Right cardiac atrium (tissue), 5 donors: ENCODE measurements around the gene AGMO. TPM values are rescaled to one million over a fixed set of nuclear protein-coding genes. Genes with fewer than 3 reads are reported as not detected.

Experiments used
- ATAC-seq, 2 donors: fragments of 200-7000 bp; cut with Tn5 transposase; one replicate each; pipeline versions ENCODE4 v1.8.0 to v1.9.1; 2020; ENCODE audit warnings: moderate library complexity in 2 of 2, mild to moderate bottlenecking in 1 of 2
- DNase-seq, 3 donors: peaks; one replicate each; pipeline ENCODE4 v3.0.0-alpha.2; 2020
- H3K27ac ChIP-seq: one replicate; pipeline ENCODE4 v1.5.1; 2013; ENCODE audit warnings: mild to moderate bottlenecking, low read length, control low read depth, moderate library complexity
- H3K27me3 ChIP-seq: one replicate; pipeline ENCODE4 v1.6.1; 2013; ENCODE audit not compliant: control insufficient read depth, insufficient read depth
- H3K4me1 ChIP-seq: one replicate; pipeline ENCODE4 v1.6.1; 2013; ENCODE audit warnings: low read length; ENCODE audit not compliant: control insufficient read depth, insufficient read depth
- H3K4me3 ChIP-seq: one replicate; pipeline ENCODE4 v1.5.1; 2013; ENCODE audit warnings: low read length, control low read depth
- H3K9me3 ChIP-seq: one replicate; pipeline ENCODE4 v1.6.1; 2013; ENCODE audit warnings: low read length; ENCODE audit not compliant: control insufficient read depth
- WGBS: extraction: QIAGEN DNeasy Blood & Tissue Kit; methylation state at CpG from one replicate; pipeline ENCODE4 v1.1.7; 2013; 5-methylcytosine and 5-hydroxymethylcytosine counted together
- intact Hi-C, 4 donors: fragments of 100-400 bp; cut with DNase I; formaldehyde crosslinking; loops; one replicate each; pipeline versions ENCODE4 v1.11.0 to v1.14.0; 2022 to 2023
- polyA plus RNA-seq: library from polyadenylated mRNA; stranded (reverse); fragments of 200-250 nt; gene quantifications from one replicate; pipeline ENCODE4 v1.2.3, GENCODE V29; 2013
- total RNA-seq, 4 donors: library from RNA; stranded (reverse); fragmentation: NEBNext Ultra II Directional; extraction: Animal tissue kit (Norgen Biotek cat#: 25700); gene quantifications; one replicate each; pipeline ENCODE4 v1.2.1, GENCODE V29; 2021
- donor health status: healthy with polysubstance abuse.
- donor health status: DM: no; HTN: yes; CAD: no.
- donor health status: DM: no; HTN: no; CAD: no.
- donor health status: DM: no; HTN: yes; CAD: no; lungs with severe emphysema.
- donor health status: DM: yes; HTN: yes; CAD: no.

Gene AGMO
- total and polyA plus RNA-seq, 5 donors: 0.15 to 0.29 TPM; not detected in 3

GRCh38 chr7:15478401-15478800 lies 83.4 kb downstream of the AGMO start:
- intact Hi-C loops: no loop called here
- no peak overlapping the region for H3K4me3 ChIP-seq
- no peaks in the 10 kb centered on the region for H3K9me3 ChIP-seq
- no peaks in the 10 kb centered on the region for H3K4me1 ChIP-seq
- H3K27ac ChIP-seq: no peak overlapping the region
- 70% methylated on average over 4 of the region's 4 CpGs for WGBS
- no peaks in the 10 kb centered on the region for H3K27me3 ChIP-seq
- DNase-seq (no peak), ATAC-seq (no peak)

GRCh38 chr7:15476531-15476918 lies 85.3 kb downstream of the AGMO start:
- H3K4me1 ChIP-seq: no peaks in the 10 kb centered on the region
- WGBS: 53% methylated on average over 3 of the region's 3 CpGs
- H3K27ac ChIP-seq: no peak overlapping the region
- no peaks in the 10 kb centered on the region for H3K9me3 ChIP-seq
- DNase-seq (no peak), ATAC-seq (no peak)
- peak overlapping the region; percentile 10 for H3K4me3 ChIP-seq
- H3K27me3 ChIP-seq: no peaks in the 10 kb centered on the region
- intact Hi-C loops: no loop called here

GRCh38 chr7:15475808-15476530 lies 85.8 kb downstream of the AGMO start:
- WGBS: 59% methylated on average over 7 of the region's 7 CpGs
- Histone ChIP-seq H3K27ac (no peak overlapping the region), H3K27me3 (no peaks in the 10 kb centered on the region), H3K4me3 (peak overlapping the region; percentile 10), H3K4me1 (no peaks in the 10 kb centered on the region), H3K9me3 (no peaks in the 10 kb centered on the region)
- DNase-seq: no peak
- ATAC-seq: no peak
- intact Hi-C loops: no loop called here

- Histone ChIP-seq H3K4me1 (no peaks in the 10 kb centered on the region), H3K27me3 (no peaks in the 10 kb centered on the region), H3K4me3 (no peak overlapping the region), H3K9me3 (no peaks in the 10 kb centered on the region), H3K27ac (no peak overlapping the region)
- intact Hi-C loops: no loop called here
- DNase-seq (no peak), ATAC-seq (no peak)
Measured at GRCh38 chr7:15471669-15471950, 90.2 kb downstream of the AGMO start.

DNA sequence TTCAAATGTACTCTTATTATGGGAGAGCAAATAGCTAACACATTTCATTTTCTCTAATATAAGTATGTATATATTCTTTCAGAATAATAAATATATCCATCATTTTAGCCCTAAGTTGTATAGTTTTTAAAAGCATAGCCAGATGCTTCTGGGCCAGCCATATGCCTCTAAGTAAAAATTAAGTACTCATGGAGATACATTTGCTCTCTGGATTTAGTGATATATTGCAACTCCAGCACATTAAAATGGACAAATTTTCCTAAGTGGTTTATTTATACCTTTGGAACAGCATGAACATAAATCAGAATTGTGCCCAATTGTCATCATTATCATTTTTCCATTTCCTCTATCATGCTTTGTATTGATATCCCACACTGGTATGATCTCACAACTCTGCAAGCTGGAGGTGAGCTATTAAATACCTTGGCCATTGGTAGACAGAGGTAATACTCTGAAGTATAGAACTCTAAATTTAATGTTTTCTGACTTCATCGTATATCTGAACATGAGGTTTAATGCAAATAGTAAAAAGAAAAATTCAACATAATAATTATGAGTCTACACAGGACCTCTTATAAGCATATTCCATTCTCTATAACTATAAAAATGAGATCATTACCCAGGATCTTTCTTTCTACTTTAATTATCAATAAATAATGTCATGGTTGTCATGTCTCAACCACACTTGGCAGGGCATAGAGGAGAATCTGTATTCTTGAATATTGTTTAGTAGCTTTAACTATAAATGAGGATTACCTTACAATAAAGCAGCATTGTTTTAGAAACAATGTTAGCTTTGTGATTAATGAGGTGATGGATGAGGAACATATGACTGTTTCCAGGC lies 90.8 kb downstream of the AGMO start:
- intact Hi-C loops: no loop called here
- no peaks in the 10 kb centered on the region for H3K9me3 ChIP-seq
- DNase-seq (no peak), ATAC-seq (no peak)
- no peaks in the 10 kb centered on the region for H3K4me1 ChIP-seq
- H3K4me3 ChIP-seq: no peak overlapping the region
- H3K27ac ChIP-seq: no peak overlapping the region
- WGBS: 83% methylated on average over 1 of the region's 1 CpG
- H3K27me3 ChIP-seq: no peaks in the 10 kb centered on the region

- Histone ChIP-seq H3K27ac (no peak overlapping the region), H3K4me1 (no peaks in the 10 kb centered on the region), H3K4me3 (no peak overlapping the region), H3K27me3 (no peaks in the 10 kb centered on the region), H3K9me3 (no peaks in the 10 kb centered on the region)
- no peak for ATAC-seq
- intact Hi-C loops: no loop called here
- 40% methylated on average over 3 of the region's 3 CpGs for WGBS
- DNase-seq: no peak
Measured at GRCh38 chr7:15464667-15465121, 97.1 kb downstream of the AGMO start.

DNA sequence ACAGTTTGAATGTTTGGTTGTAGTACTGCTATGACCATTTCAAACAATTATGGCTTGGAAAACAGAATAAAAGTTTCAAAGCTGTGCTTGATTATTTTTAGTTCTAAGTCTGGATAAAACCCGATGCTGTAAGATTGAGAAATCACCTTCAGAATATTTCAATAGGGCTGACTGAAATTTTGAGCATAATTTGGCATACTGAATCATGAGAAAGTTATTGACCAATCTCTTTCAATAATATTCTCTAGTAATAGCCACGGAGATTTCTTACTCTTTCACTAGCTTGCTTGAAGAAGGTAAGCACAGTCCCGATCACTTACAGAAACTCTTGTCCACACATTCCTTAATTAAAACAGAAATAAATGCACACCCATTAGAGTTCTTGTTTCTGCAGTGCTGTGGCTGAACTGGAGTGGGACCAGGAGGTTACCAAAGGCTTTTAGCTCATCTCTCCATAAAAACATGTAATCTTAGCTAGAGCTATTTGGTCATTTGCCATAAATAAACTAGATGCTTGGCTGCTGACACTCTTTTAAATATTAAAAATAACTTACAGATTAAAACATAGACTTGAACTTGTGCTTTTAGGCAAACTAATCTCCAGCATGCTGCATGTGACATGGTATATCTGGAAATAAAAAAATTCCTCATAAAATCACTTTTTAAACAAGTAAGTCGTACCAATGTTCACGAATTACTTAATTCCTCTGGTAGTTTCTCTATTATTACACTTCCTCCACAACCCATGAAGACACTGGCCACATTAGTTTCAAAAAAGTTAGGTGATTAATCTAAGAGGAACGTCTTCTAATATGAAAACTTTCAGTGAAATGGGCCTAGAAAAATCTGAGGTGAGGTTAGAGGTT lies 97.8 kb downstream of the AGMO start:
- no peak overlapping the region for H3K4me3 ChIP-seq

GRCh38 chr7:15462721-15463389 lies 99.0 kb downstream of the AGMO start:
- H3K4me1 ChIP-seq: no peaks in the 10 kb centered on the region
- H3K27ac ChIP-seq: no peak overlapping the region
- no peaks in the 10 kb centered on the region for H3K27me3 ChIP-seq
- ATAC-seq (no peak), DNase-seq (no peak)
- 72% methylated on average over 2 of the region's 2 CpGs for WGBS
- intact Hi-C loops: no loop called here
- H3K9me3 ChIP-seq: no peaks in the 10 kb centered on the region
- H3K4me3 ChIP-seq: no peak overlapping the region

More for the DNA sequence above, 97.8 kb downstream of the AGMO start:
- no peaks in the 10 kb centered on the region for H3K27me3 ChIP-seq
- intact Hi-C loops: no loop called here
- no peaks in the 10 kb centered on the region for H3K4me1 ChIP-seq
- 45% methylated on average over 6 of the region's 6 CpGs for WGBS
- peak in 1 of 2 donors; percentile 71 for ATAC-seq
- H3K27ac ChIP-seq: no peak overlapping the region
- no peaks in the 10 kb centered on the region for H3K9me3 ChIP-seq
- no peak for DNase-seq

DNA sequence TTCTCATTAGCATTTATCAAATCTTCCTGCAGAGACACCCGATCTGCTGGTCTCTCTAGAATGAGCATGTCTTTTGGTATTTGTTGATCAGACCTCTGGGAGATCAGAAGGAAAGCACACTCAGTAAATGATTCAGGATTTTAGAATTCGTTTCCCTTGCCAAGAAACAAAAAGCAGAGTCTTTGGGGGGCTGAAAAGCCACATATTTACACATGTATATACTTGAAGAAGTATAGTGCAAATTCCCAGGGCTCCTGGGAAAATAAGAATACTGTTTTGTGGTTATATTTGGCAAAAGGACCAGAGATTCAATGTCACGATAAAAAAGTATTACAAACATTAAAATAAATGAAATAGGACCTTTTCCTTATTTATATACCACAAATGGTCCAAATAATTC lies 100.2 kb downstream of the AGMO start:
- DNase-seq (no peak), ATAC-seq (no peak)
- H3K9me3 ChIP-seq: no peaks in the 10 kb centered on the region
- WGBS: 33% methylated on average over 3 of the region's 3 CpGs
- intact Hi-C loops: no loop called here
- H3K27ac ChIP-seq: no peak overlapping the region
- no peaks in the 10 kb centered on the region for H3K27me3 ChIP-seq
- no peak overlapping the region for H3K4me3 ChIP-seq
- no peaks in the 10 kb centered on the region for H3K4me1 ChIP-seq

GRCh38 chr7:15459018-15459615 lies 102.7 kb downstream of the AGMO start:
- Histone ChIP-seq H3K4me3 (no peak overlapping the region), H3K27me3 (no peaks in the 10 kb centered on the region), H3K27ac (no peak overlapping the region), H3K9me3 (no peaks in the 10 kb centered on the region), H3K4me1 (no peaks in the 10 kb centered on the region)
- no peak for DNase-seq
- 49% methylated on average over 6 of the region's 6 CpGs for WGBS
- intact Hi-C loops: no loop called here
- ATAC-seq: peak in 1 of 2 donors; percentile 71
